IMR-90 (cell line): Measurements from ENCODE around the gene MRFAP1L1. TPM values are rescaled to one million over a fixed set of nuclear protein-coding genes. Genes with fewer than 3 reads are reported as not detected.

ENCODE experiments used
- ATAC-seq: fragments of 200-7000 bp; cut with Tn5 transposase; 2 replicates; pipeline ENCODE4 v1.9.1; 2020; ENCODE audit warnings: low read depth, mild to moderate bottlenecking, moderate library complexity
- BruUV-seq: library from RNA; stranded (reverse); fragments of 400-500 nt; replicated peaks from 2 replicates; lab custom pipeline; 2021; lab: Mats Ljungman, UMichigan
- CTCF ChIA-PET: fragments of 300-600 bp; formaldehyde crosslinking; extraction: SDS; loops from one replicate; lab custom pipeline; 2021; ENCODE audit warnings: antibody characterized with exemption; lab: Yijun Ruan, JAX
- POLR2A ChIA-PET: fragments of 300-600 bp; sonication (Branson Sonifier 250); formaldehyde crosslinking; loops from one replicate; lab custom pipeline; 2022; ENCODE audit warnings: antibody characterized with exemption; ENCODE audit not compliant: unreplicated experiment; lab: Charles Lee
- DNase-seq: peaks from one replicate; pipeline ENCODE4 v3.0.0; 2013
- H2AFZ ChIP-seq: replicated peaks from 2 replicates; pipeline ENCODE3; 2013; ENCODE audit warnings: low read length, mild to moderate bottlenecking; ENCODE audit not compliant: poor library complexity
- H2AK5ac ChIP-seq: 2 replicates; pipeline ENCODE4 v1.6.1; 2013; ENCODE audit warnings: low read depth, low read length, inconsistent platforms
- H2AK9ac ChIP-seq: replicated peaks from 2 replicates; pipeline ENCODE3; 2013; ENCODE audit warnings: mild to moderate bottlenecking, low read depth, low read length, moderate library complexity; ENCODE audit not compliant: poor library complexity
- H2BK120ac ChIP-seq: 2 replicates; pipeline ENCODE4 v1.6.1; 2013; ENCODE audit warnings: low read depth, low read length, inconsistent platforms
- H2BK15ac ChIP-seq: 3 replicates; pipeline ENCODE4 v1.6.1; 2013; ENCODE audit warnings: low read depth, low read length, inconsistent platforms
- H2BK20ac ChIP-seq: 2 replicates; pipeline ENCODE4 v1.6.1; 2013; ENCODE audit warnings: low read depth, mild to moderate bottlenecking, inconsistent platforms, low read length, moderate library complexity
- H2BK5ac ChIP-seq: 2 replicates; pipeline ENCODE4 v1.6.1; 2013; ENCODE audit warnings: mild to moderate bottlenecking, low read depth, low read length, inconsistent platforms; ENCODE audit not compliant: poor library complexity, severe bottlenecking
- H3K14ac ChIP-seq: replicated peaks from 2 replicates; pipeline ENCODE4 v1.6.1; 2013; ENCODE audit warnings: low read depth, low read length, inconsistent platforms
- H3K18ac ChIP-seq: 2 replicates; pipeline ENCODE4 v1.6.1; 2013; ENCODE audit warnings: low read depth, low read length, control low read depth
- H3K23ac ChIP-seq: 2 replicates; pipeline ENCODE4 v1.6.1; 2013; ENCODE audit warnings: low read depth, low read length, inconsistent platforms
- H3K27ac ChIP-seq: 2 replicates; pipeline ENCODE4 v1.5.1; 2013; ENCODE audit warnings: mild to moderate bottlenecking, control low read depth, low read length; ENCODE audit not compliant: insufficient read depth
- H3K27me3 ChIP-seq: 2 replicates; pipeline ENCODE4 v1.6.1; 2013; ENCODE audit warnings: low read length; ENCODE audit not compliant: control insufficient read depth, insufficient read depth
- H3K36me3 ChIP-seq: 2 replicates; pipeline ENCODE4 v1.6.1; 2013; ENCODE audit warnings: low read length, mixed read lengths; ENCODE audit not compliant: control insufficient read depth, insufficient read depth
- H3K4ac ChIP-seq: 2 replicates; pipeline ENCODE4 v1.6.1; 2013; ENCODE audit warnings: low read depth, low read length, inconsistent platforms
- H3K4me1 ChIP-seq: 2 replicates; pipeline ENCODE4 v1.6.1; 2013; ENCODE audit warnings: low read length, mixed read lengths; ENCODE audit not compliant: control insufficient read depth, insufficient read depth
- H3K4me2 ChIP-seq: 2 replicates; pipeline ENCODE4 v1.6.1; 2013; ENCODE audit warnings: low read depth, mild to moderate bottlenecking, control low read depth, low read length, moderate library complexity
- H3K4me3 ChIP-seq: 2 replicates; pipeline ENCODE4 v1.5.1; 2013; ENCODE audit warnings: low read depth, mild to moderate bottlenecking, control low read depth, low read length, moderate library complexity; ENCODE audit not compliant: insufficient read depth
- H3K56ac ChIP-seq: 2 replicates; pipeline ENCODE4 v1.6.1; 2013; ENCODE audit warnings: low read length, inconsistent platforms; ENCODE audit not compliant: insufficient read depth; ENCODE audit errors: extremely low read depth
- H3K79me1 ChIP-seq, 2 experiments: 2 replicates each; pipeline ENCODE4 v1.6.1; 2013; ENCODE audit warnings: low read length in 2 of 2, inconsistent platforms in 1 of 2, low read depth in 1 of 2
- H3K9ac ChIP-seq: 2 replicates; pipeline ENCODE4 v1.6.1; 2013; ENCODE audit warnings: low read depth, low read length, control low read depth
- H3K9me1 ChIP-seq: 2 replicates; pipeline ENCODE4 v1.6.1; 2013; ENCODE audit warnings: low read length, inconsistent platforms; ENCODE audit not compliant: insufficient read depth
- H3K9me3 ChIP-seq: 2 replicates; pipeline ENCODE4 v1.6.1; 2013; ENCODE audit warnings: low read length; ENCODE audit not compliant: control insufficient read depth, insufficient read depth
- H4K20me1 ChIP-seq: 2 replicates; pipeline ENCODE4 v1.6.1; 2013; ENCODE audit warnings: low read length, inconsistent platforms; ENCODE audit not compliant: insufficient read depth
- H4K5ac ChIP-seq: 2 replicates; pipeline ENCODE4 v1.6.1; 2013; ENCODE audit warnings: mild to moderate bottlenecking, low read depth, low read length, control low read depth
- H4K8ac ChIP-seq, 2 experiments: 2 replicates each; pipeline ENCODE4 v1.6.1; 2013; ENCODE audit warnings: low read depth in 2 of 2, low read length in 2 of 2, control low read depth in 1 of 2, inconsistent platforms in 1 of 2
- H4K91ac ChIP-seq: 2 replicates; pipeline ENCODE4 v1.6.1; 2013; ENCODE audit warnings: low read depth, low read length, inconsistent platforms; ENCODE audit not compliant: insufficient read depth
- CHD1 ChIP-seq: IDR thresholded peaks from 2 replicates; pipeline ENCODE4 v1.6.1; 2012; ENCODE audit warnings: low read depth, low read length, improper control_type of control experiment
- CTCF ChIP-seq: conservative IDR thresholded peaks from 2 replicates; pipeline ENCODE4 v1.5.1; 2012; ENCODE audit warnings: mild to moderate bottlenecking, low read depth, low read length, improper control_type of control experiment
- ELK1 ChIP-seq: fragments of 150-350 bp; IDR thresholded peaks from 2 replicates; pipeline ENCODE4 v1.6.1; 2016; ENCODE audit warnings: low read depth, mild to moderate bottlenecking, low read length, moderate library complexity, borderline replicate concordance
- FOS ChIP-seq: fragments of 150-350 bp; IDR thresholded peaks from 2 replicates; pipeline ENCODE4 v1.6.1; 2016; ENCODE audit warnings: low read depth, low read length
- MAFK ChIP-seq: IDR thresholded peaks from 2 replicates; pipeline ENCODE4 v1.6.1; 2012; ENCODE audit warnings: low read depth, low read length, improper control_type of control experiment
- MAZ ChIP-seq: IDR thresholded peaks from 2 replicates; pipeline ENCODE4 v1.6.1; 2012; ENCODE audit warnings: low read depth, mild to moderate bottlenecking, low read length, improper control_type of control experiment, moderate library complexity, borderline replicate concordance
- NFE2L2 ChIP-seq: fragments of 150-350 bp; IDR thresholded peaks from 2 replicates; pipeline ENCODE4 v1.6.1; 2016; ENCODE audit warnings: low read depth, mild to moderate bottlenecking, low read length
- RFX5 ChIP-seq: IDR thresholded peaks from 2 replicates; pipeline ENCODE4 v1.8.0; 2012; ENCODE audit warnings: low read depth, mild to moderate bottlenecking, low read length, moderate library complexity
- WGBS, 2 experiments: methylation state at CpG; one replicate each; pipeline versions ENCODE4 v1.1.5 to v1.1.7; 2013; ENCODE audit warnings: missing lambda C conversion rate in 2 of 2; ENCODE audit not compliant: insufficient read length in 1 of 2; ENCODE audit errors: extremely low coverage in 2 of 2; 5-methylcytosine and 5-hydroxymethylcytosine counted together
- dilution Hi-C: fragments of 300-500 bp; cut with HindIII; formaldehyde crosslinking; loops from one replicate; pipeline ENCODE4 v1.14.3; 2018; ENCODE audit warnings: low sequenced_read_pairs; ENCODE audit not compliant: unreplicated experiment
- in situ Hi-C: fragments of 300-500 bp; cut with MboI; formaldehyde crosslinking; loops from 3 replicates; pipeline ENCODE4 v1.14.3; 2019; ENCODE audit warnings: low sequenced_read_pairs, inconsistent platforms, mixed read lengths
- intact Hi-C: fragments of 100-400 bp; cut with micrococcal nuclease; formaldehyde crosslinking; loops from 2 replicates; pipeline ENCODE4 v1.10.0; 2022
- polyA plus RNA-seq, 3 experiments: library from polyadenylated mRNA; depleted of rRNA; stranded (reverse); fragments of >200 nt; gene quantifications; 2 replicates each; pipeline ENCODE4 v1.2.3, GENCODE V29; 2012; ENCODE audit warnings: low replicate concordance in 1 of 3
- total RNA-seq: library from RNA; depleted of rRNA; stranded (reverse); fragments of >200 nt; gene quantifications from 2 replicates; pipeline ENCODE4 v1.2.3, GENCODE V29; 2012

Gene MRFAP1L1
- total and polyA plus RNA-seq, 2 of the 4 experiments (the other 2 are of a cell fraction): 31.7 to 47.0 TPM

- no peak overlapping the region for H3K4me2 ChIP-seq
- H3K27me3 ChIP-seq: peaks cover 5% of the 10 kb centered on the region
- no peak overlapping the region for H4K5ac ChIP-seq
- H2BK20ac ChIP-seq: no peak overlapping the region
- in situ Hi-C loops: no loop called here
- H3K4me3 ChIP-seq: no peak overlapping the region
- no peak overlapping the region for H4K8ac ChIP-seq
- peaks cover 3% of the 10 kb centered on the region; the same call in 1 of the 2 replicates for H3K9me3 ChIP-seq
- H4K20me1 ChIP-seq: no peaks in the 10 kb centered on the region
- H2AFZ ChIP-seq: no peak overlapping the region
- no peaks in the 10 kb centered on the region for H3K4me1 ChIP-seq
- H3K23ac ChIP-seq: no peak overlapping the region
- no peaks in the 10 kb centered on the region for H3K36me3 ChIP-seq
- no peak overlapping the region for H3K27ac ChIP-seq
- H2BK5ac ChIP-seq: no peak overlapping the region
- H2BK15ac ChIP-seq: no peak overlapping the region
- dilution Hi-C loops: no loop called here
- no TSS peak for BruUV-seq
- no CpG with 5 or more reads among the region's 4 CpGs for WGBS, 2 experiments
- no peak overlapping the region for H2AK5ac ChIP-seq
- DNase-seq (no peak), ATAC-seq (no peak)
- H3K79me1 ChIP-seq: no peaks in the 10 kb centered on the region
- no peak overlapping the region for H2AK9ac ChIP-seq
- H3K14ac ChIP-seq: no peak overlapping the region
- H4K91ac ChIP-seq: no peak overlapping the region
- H3K9ac ChIP-seq: no peak overlapping the region
- POLR2A ChIA-PET: no interaction called here
- intact Hi-C loops: no loop called here
- no peak overlapping the region for H3K56ac ChIP-seq
- no peak overlapping the region for H2BK120ac ChIP-seq
- no peak overlapping the region for H3K18ac ChIP-seq
- H3K9me1 ChIP-seq: no peaks in the 10 kb centered on the region
- TF ChIP-seq MAZ (no peak), NFE2L2 (no peak), CTCF (no peak), FOS (no peak), RFX5 (no peak), ELK1 (no peak), CHD1 (no peak), MAFK (no peak)
- H3K4ac ChIP-seq: no peak overlapping the region
- CTCF ChIA-PET: interaction anchor here (0.9 kb wide), 1 partner anchor 44 kb away, joined by 3 read pairs; no protein-coding TSS in a partner anchor
These were observed 30.3 kb upstream of the MRFAP1L1 start for GRCh38 chr4:6739920-6740319.
